B cell (primary cell): ENCODE results near the gene DHRS4L2. TPM values are rescaled to one million over a fixed set of nuclear protein-coding genes. Genes with fewer than 3 reads are reported as not detected.
"Not testable (repeated sequence)": the region's sequence is repeated elsewhere in the genome, so short reads cannot be mapped to it uniquely, and the experiment has no call there.

Experiments
- ATAC-seq: fragments of 200-7000 bp; cut with Tn5 transposase; one replicate; pipeline ENCODE4 v1.10.0; 2021; ENCODE audit warnings: low read depth, mild to moderate bottlenecking, moderate number of reproducible peaks, moderate library complexity
- CTCF ChIA-PET: fragments of 350-600 bp; sonication (Branson Sonifier 250); formaldehyde crosslinking; loops from one replicate; lab custom pipeline; 2021; ENCODE audit warnings: antibody characterized with exemption, inconsistent platforms; lab: Charles Lee
- POLR2A ChIA-PET: fragments of 350-600 bp; sonication (Branson Sonifier 250); formaldehyde crosslinking; loops from one replicate; lab custom pipeline; 2021; ENCODE audit warnings: antibody characterized with exemption; lab: Charles Lee
- DNase-seq: peaks from one replicate; pipeline ENCODE4 v3.0.0; 2013
- H2AFZ ChIP-seq: 2 replicates; pipeline ENCODE4 v1.6.1; 2012; ENCODE audit warnings: mild to moderate bottlenecking, low read depth, low read length; ENCODE audit not compliant: insufficient read depth, poor library complexity, severe bottlenecking
- H3K27ac ChIP-seq, 2 donors: 1 replicate in 1 of 2; 2 replicates in 1 of 2; pipeline ENCODE4 v1.5.1; 2012 to 2013; ENCODE audit warnings: low read length in 2 of 2, mild to moderate bottlenecking in 2 of 2, moderate library complexity in 1 of 2
- H3K27me3 ChIP-seq, 4 experiments: fragments of 200-600 bp in 1 of 4; sonication (generic) in 1 of 4; replicated peaks in 1 of 4; 1 replicate in 2 of 4; 2 replicates in 2 of 4; pipeline versions ENCODE4 v1.6.1 to v1.7.0; 2013 to 2016; ENCODE audit warnings: low read length in 3 of 4, mild to moderate bottlenecking in 2 of 4, mixed read lengths in 1 of 4, moderate library complexity in 1 of 4; ENCODE audit not compliant: insufficient read depth in 4 of 4, control insufficient read depth in 3 of 4; ENCODE audit errors: control extremely low read depth in 1 of 4
- H3K36me3 ChIP-seq, 2 experiments: replicated peaks in 1 of 2; 1 replicate in 1 of 2; 2 replicates in 1 of 2; pipeline versions ENCODE4 v1.6.1 to v1.7.1; 2013; ENCODE audit warnings: low read length in 1 of 2; ENCODE audit not compliant: insufficient read depth in 2 of 2, control insufficient read depth in 1 of 2; ENCODE audit errors: control extremely low read depth in 1 of 2, extremely low read depth in 1 of 2
- H3K4me1 ChIP-seq, 2 donors: fragments of 200-600 bp in 1 of 2; sonication (generic) in 1 of 2; 1 replicate in 1 of 2; 2 replicates in 1 of 2; pipeline versions ENCODE4 v1.5.1 to v1.6.1; 2013 to 2017; ENCODE audit warnings: low read length in 2 of 2; ENCODE audit not compliant: control insufficient read depth in 2 of 2, insufficient read depth in 2 of 2
- H3K4me2 ChIP-seq: replicated peaks from 2 replicates; pipeline ENCODE3; 2012; ENCODE audit warnings: mild to moderate bottlenecking, low read depth, low read length; ENCODE audit not compliant: poor library complexity, severe bottlenecking
- H3K4me3 ChIP-seq, 5 experiments: fragments of 200-600 bp in 1 of 5; sonication (generic) in 1 of 5; 1 replicate in 3 of 5; 2 replicates in 2 of 5; pipeline versions ENCODE4 v1.5.1 to v1.7.0; 2011 to 2016; ENCODE audit warnings: low read length in 4 of 5, mild to moderate bottlenecking in 4 of 5, low read depth in 2 of 5, control low read depth in 1 of 5, moderate library complexity in 1 of 5; ENCODE audit not compliant: insufficient read depth in 1 of 5; ENCODE audit errors: control extremely low read depth in 1 of 5, extremely low read depth in 1 of 5
- H3K79me2 ChIP-seq: fragments of 200-600 bp; sonication (generic); one replicate; pipeline ENCODE4 v1.6.0; 2016; ENCODE audit warnings: low read length; ENCODE audit not compliant: control insufficient read depth, insufficient read depth
- H3K9ac ChIP-seq: fragments of 200-600 bp; sonication (generic); 2 replicates; pipeline ENCODE4 v1.6.1; 2017; ENCODE audit warnings: mild to moderate bottlenecking, low read length, moderate library complexity
- H3K9me3 ChIP-seq, 3 donors: one replicate each; pipeline versions ENCODE4 v1.6.1 to v1.7.1; 2013; ENCODE audit warnings: low read length in 2 of 3; ENCODE audit not compliant: control insufficient read depth in 2 of 3, insufficient read depth in 1 of 3; ENCODE audit errors: control extremely low read depth in 1 of 3
- H4K20me1 ChIP-seq: 2 replicates; pipeline ENCODE4 v1.6.0; 2012; ENCODE audit warnings: mild to moderate bottlenecking, low read length; ENCODE audit not compliant: insufficient read depth, control insufficient read depth, poor library complexity, severe bottlenecking
- H3K27ac Mint-ChIP-seq: one replicate; pipeline ENCODE4 v1.8.0; 2021; ENCODE audit warnings: mixed read lengths
- H3K27me3 Mint-ChIP-seq: one replicate; pipeline ENCODE4 v1.8.0; 2021; ENCODE audit warnings: mixed read lengths
- H3K4me1 Mint-ChIP-seq: one replicate; pipeline ENCODE4 v1.8.0; 2021; ENCODE audit warnings: mixed read lengths
- H3K4me3 Mint-ChIP-seq: one replicate; pipeline ENCODE4 v1.8.0; 2021; ENCODE audit warnings: mixed read lengths
- H3K9me3 Mint-ChIP-seq: one replicate; pipeline ENCODE4 v1.8.0; 2022; ENCODE audit warnings: mixed read lengths; ENCODE audit not compliant: insufficient read depth
- EZH2 ChIP-seq: IDR thresholded peaks from 2 replicates; pipeline ENCODE4 v1.6.1; 2012; ENCODE audit warnings: borderline replicate concordance, low read depth, mild to moderate bottlenecking, moderate library complexity, low read length; ENCODE audit not compliant: insufficient read depth, poor library complexity, severe bottlenecking
- WGBS: methylation state at CpG from one replicate; pipeline ENCODE4 v1.1.5; 2013; ENCODE audit warnings: missing lambda C conversion rate; ENCODE audit not compliant: insufficient coverage; 5-methylcytosine and 5-hydroxymethylcytosine counted together
- intact Hi-C: fragments of 100-400 bp; cut with micrococcal nuclease; formaldehyde crosslinking; loops from one replicate; pipeline ENCODE4 v1.10.0; 2022
- polyA plus RNA-seq: library from polyadenylated mRNA; depleted of rRNA; stranded (reverse); fragments of >200 nt; gene quantifications from 2 replicates; pipeline ENCODE4 v1.2.3, GENCODE V29; 2012
- total RNA-seq, 2 donors: library from RNA; stranded (reverse); fragments of 120-200 nt in 1 of 2; gene quantifications; 1 replicate in 1 of 2; 2 replicates in 1 of 2; pipeline versions ENCODE4 v1.2.3 to v1.2.4, GENCODE V29; 2013 to 2022
- TF ChIP-seq, protein P1 (sequence below): fragments of 200-600 bp; IDR thresholded peaks from one replicate; pipeline ENCODE4 v1.8.0; 2022; ENCODE audit warnings: antibody characterized with exemption, mild to moderate bottlenecking

Gene DHRS4L2
- total and polyA plus RNA-seq, 2 donors (not counting 1 experiment from before 2014, with no cell fraction given): 11.2 to 16.3 TPM

- Mint-ChIP-seq H3K4me1 (peaks cover 17% of the 10 kb centered on the region), H3K27me3 (no peaks in the 10 kb centered on the region), H3K9me3 (no peaks in the 10 kb centered on the region), H3K27ac (no peak overlapping the region), H3K4me3 (no peak overlapping the region)
- Histone ChIP-seq H3K4me3 (no peak overlapping the region), H3K9me3 (no peaks in the 10 kb centered on the region), H4K20me1 (no peaks in the 10 kb centered on the region), H2AFZ (no peak overlapping the region), H3K36me3 (peaks cover 0 to 8% of the 10 kb centered on the region in 2 experiments), H3K27me3 (no peaks in the 10 kb centered on the region), H3K4me1 (no peaks in the 10 kb centered on the region), H3K27ac (no peak overlapping the region), H3K4me2 (no peak overlapping the region), H3K79me2 (peaks cover 4% of the 10 kb centered on the region), H3K9ac (no peak overlapping the region)
- no peak for ATAC-seq
- WGBS: 96% methylated on average over 7 of the region's 7 CpGs
- no peak for DNase-seq
- intact Hi-C loops: no loop called here
- POLR2A ChIA-PET: no interaction called here
- CTCF ChIA-PET: no interaction called here
- TF ChIP-seq, protein P1, sequence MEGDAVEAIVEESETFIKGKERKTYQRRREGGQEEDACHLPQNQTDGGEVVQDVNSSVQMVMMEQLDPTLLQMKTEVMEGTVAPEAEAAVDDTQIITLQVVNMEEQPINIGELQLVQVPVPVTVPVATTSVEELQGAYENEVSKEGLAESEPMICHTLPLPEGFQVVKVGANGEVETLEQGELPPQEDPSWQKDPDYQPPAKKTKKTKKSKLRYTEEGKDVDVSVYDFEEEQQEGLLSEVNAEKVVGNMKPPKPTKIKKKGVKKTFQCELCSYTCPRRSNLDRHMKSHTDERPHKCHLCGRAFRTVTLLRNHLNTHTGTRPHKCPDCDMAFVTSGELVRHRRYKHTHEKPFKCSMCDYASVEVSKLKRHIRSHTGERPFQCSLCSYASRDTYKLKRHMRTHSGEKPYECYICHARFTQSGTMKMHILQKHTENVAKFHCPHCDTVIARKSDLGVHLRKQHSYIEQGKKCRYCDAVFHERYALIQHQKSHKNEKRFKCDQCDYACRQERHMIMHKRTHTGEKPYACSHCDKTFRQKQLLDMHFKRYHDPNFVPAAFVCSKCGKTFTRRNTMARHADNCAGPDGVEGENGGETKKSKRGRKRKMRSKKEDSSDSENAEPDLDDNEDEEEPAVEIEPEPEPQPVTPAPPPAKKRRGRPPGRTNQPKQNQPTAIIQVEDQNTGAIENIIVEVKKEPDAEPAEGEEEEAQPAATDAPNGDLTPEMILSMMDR: no peak
- TF ChIP-seq EZH2: no peak
Measured at GRCh38 chr14:23942587-23942986, 46.1 kb upstream of the DHRS4L2 start.

- H3K9ac ChIP-seq, H3K27me3 Mint-ChIP-seq, ATAC-seq, H3K9me3 Mint-ChIP-seq, H3K79me2 ChIP-seq, H3K4me2 ChIP-seq, H3K27me3 ChIP-seq, H3K9me3 ChIP-seq, CTCF ChIA-PET, H3K27ac Mint-ChIP-seq, intact Hi-C loops, H3K4me3 Mint-ChIP-seq, H3K36me3 ChIP-seq, H2AFZ ChIP-seq, H3K4me3 ChIP-seq, POLR2A ChIA-PET, DNase-seq, H3K27ac ChIP-seq, H4K20me1 ChIP-seq, H3K4me1 ChIP-seq: not testable (repeated sequence)
- WGBS: no CpG with 5 or more reads among the region's 2 CpGs
- H3K4me1 Mint-ChIP-seq: peaks cover 29% of the 10 kb centered on the region
Measured at GRCh38 chr14:23949069-23949468, 39.7 kb upstream of the DHRS4L2 start.
